NCI-H1105 (cell line): ENCODE measurements around the gene FUT3.
"Not testable (repeated sequence)": the region's sequence is repeated elsewhere in the genome, so short reads cannot be mapped to it uniquely, and the experiment has no call there.

ENCODE experiments used
- DNase-seq: peaks from one replicate; lab custom pipeline; 2025; lab: John Stamatoyannopoulos, UW

FUT3 gene

DNA sequence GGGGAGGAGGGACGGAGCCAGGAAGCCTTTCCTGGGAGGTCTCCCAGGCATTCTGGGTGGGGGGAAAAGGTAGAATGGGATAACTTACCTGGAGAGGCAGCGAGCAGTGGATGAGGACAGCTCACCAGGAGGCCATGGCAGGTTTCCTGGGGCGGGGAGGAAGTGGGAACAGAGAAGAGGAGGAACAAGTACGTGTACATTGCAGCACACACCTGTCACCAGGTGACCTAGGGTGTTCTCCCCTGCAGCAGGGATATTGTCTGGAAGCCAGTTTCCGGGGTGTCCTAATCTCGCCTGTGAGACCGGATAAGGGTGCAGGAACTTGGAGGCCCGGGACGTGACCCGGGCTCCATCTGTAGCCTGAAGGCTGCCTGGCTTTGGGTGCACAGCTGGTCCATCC, at the start of gene FUT3:
FUT3 (minus strand) TSS at position 148 of the 400 bp plus-strand sequence.
- no peak for DNase-seq

DNA sequence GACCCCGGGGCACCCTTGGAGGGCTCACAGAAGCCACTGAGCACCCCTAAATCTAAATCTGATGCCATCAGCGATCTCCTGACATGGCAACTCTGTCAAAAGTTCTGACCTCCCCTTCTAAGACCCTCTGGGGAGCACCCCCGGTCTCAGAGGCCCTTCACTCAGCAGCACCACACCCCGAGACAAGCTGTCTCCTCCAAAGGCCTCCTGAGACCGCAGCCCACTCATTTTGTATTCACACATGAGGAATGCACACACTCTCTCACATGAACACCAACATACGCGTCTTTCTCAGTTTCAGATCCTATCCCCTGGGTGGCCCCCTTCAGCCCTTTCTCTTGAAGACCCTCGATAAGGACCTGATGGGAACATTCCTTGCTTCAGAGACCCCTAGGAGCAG, 49.7 kb upstream of the FUT3 start:
- DNase-seq, result no peak

DNA sequence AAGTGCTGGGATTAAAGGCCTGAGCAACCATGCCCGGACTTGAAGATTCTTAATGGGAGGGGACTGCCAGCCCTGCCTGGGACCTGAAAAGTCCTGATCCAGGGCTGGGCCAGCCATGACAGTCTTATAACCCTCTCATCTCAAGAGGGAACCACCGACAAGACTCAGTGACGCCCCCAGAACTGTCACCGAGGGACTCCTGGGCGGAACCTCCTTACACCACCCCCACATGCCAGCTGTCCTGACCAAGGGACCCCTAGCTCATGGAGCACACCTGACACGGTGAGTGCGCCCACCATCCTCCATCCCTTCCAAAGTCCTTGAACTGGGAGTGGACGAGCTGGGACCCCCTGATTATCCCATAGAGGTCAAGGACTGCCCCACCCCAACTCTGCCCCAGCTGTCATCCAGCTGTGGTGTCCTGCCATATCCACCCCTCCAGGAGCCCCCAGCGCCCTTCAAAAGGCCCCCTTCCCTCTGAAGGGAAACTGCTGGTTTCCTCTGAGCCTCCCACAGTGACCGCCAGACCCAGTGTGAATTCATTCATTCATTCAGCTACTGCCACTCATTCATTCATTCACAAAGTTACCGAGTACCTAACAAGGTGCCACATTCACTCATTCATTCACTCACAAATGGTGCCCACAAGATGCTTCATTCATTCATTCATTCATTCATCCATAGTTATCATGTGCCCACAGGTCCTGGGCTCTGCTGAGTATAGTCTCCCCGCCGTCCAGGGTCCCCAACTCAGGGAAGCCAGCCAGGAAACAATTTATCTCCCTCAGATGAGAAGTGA, 48.7 kb upstream of the FUT3 start:
- DNase-seq, result no peak

DNA sequence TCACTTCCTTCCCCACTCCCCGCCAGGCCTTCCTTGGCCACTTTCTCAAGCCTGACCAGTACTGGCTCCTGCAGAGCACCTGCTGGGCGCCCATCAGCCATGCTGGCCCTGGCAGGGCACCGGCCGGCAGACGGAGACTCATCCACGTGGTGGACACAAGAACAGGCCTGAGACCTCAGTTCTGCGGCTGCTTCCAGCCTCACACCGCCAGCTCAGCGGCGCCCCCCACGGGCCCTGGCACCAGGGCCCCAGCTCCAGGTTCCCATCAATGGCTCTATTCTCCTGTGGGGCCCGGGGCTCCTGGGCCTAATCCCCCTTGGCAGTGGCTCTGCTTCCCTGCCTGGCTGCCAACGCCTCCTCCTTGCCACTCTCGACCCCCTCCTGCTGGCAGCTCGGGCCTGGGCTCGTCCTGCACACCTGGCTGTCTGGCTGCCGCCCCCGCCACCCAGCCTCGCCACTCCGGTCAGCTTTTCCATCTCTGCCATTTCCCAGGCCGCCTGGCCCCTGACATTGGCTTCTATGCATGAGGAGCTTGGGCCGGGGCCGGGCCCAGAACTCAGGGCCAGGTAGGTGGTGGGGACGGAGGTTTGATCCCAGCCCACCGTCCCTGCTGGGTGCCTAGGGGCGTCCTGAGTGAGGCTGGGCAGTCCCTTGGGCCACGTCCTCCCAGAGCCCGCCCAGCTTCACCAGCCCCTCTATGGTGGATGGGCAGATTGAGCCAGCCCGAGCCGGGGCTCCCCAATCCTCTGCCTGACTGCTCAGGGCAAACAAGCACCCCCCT, 46.1 kb upstream of the FUT3 start:
- DNase-seq, result no peak

DNA sequence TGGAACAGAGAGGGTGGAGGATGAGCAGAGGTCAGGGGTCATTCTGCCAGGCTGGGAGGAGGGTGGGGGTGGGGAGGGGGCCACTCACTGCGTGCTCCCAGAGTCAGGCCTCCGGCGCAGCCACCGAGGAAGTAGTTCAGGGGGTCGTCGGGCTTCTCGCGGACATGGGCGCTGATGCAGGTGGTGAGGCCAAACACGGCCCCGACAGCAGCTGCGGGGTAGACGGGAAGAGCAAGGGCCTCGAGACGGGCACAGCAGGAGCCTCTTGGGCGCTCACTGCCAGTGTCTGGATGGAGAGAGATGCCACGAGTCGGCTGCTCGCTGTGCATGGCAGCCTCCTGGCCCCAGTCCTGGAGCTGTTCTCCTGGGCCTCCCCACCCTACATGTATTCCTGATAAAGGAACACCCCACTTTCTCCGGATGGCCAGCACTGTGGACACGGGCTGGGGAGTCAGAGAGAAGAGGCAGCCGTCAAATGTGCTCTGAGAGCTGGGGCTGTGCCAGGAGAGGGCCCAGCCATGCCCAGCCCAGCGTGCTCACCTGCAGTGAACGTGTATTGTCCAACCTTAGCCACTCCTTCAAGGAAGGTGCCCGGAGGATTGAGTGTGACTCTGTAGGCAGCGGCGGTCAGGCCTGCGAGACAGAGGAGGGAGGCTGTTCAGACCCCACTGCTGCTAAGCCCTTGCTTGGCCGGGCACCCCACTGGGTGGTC, 45.3 kb upstream of the FUT3 start:
- DNase-seq, result no peak

DNA sequence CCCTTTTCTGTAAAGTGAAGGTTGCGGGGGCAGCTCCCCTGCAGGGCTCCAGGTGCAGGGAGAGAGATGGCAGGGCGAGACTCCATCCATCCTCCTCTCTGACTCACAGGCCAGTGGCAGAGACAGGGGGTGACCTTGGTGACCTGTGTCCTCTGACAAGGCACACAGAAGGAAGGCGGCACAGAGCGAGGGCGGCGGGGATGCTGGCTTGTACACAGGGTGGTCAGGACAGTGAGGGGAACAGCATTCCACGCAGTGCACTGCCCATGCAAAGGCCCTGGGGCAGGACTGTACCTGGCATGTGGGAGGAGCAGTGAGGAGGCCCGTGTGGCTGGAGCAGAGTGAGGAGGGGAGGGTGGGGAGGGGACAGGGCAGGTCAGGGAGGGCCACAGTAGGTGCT, 44.6 kb upstream of the FUT3 start:
- no peak for DNase-seq

DNA sequence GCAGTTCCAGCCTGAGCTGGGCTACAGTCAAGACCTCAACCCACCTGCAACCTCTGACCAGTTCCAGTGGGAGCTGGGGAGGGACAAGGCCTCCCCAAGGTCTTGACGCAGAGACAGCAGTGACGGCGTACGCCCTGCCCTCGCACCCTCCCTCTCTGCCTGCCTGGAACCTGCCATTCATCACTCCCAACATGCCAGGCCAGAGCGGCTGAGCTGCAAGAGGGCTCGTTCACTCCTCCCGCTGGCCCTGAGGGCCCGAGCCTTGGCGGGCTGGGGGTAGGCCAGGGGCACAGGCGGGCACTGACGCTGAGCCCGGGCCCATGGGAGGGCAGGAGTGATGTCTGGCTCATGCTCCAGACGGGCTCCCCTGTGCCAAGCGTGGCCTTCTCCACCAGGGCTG, 44.2 kb upstream of the FUT3 start:
- DNase-seq, result no peak

DNA sequence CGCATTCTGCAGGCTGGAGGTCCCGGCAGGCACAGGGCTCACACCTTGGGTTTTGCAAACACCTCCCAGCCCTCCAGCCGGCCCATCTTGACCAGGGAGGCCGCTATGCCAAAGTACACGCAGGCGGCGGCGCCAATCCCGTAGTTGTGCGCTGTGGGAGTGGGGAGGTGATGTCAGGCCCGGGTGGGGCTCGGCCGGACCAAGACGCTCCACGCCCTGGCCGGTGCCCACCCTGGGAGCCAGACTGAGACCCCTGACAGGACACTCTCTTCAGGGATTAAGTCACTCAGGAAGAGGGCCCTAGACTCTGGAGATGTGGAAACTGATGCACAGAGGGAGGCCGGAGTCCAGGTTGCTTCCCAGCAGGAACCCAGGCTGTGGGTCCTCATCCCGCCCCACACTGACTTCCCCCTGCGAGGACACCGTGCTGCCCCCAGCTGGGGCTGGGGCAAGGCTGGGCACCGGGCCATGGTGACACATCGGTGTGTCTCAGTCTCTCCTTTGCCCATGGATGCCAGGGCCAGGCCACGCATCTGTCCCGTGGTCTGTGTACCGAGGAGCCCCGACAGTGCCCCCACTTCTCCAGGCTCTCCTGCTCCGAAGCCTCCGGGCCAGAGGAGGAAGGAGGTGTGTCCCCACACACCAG, 43.6 kb upstream of the FUT3 start:
- no peak for DNase-seq

DNA sequence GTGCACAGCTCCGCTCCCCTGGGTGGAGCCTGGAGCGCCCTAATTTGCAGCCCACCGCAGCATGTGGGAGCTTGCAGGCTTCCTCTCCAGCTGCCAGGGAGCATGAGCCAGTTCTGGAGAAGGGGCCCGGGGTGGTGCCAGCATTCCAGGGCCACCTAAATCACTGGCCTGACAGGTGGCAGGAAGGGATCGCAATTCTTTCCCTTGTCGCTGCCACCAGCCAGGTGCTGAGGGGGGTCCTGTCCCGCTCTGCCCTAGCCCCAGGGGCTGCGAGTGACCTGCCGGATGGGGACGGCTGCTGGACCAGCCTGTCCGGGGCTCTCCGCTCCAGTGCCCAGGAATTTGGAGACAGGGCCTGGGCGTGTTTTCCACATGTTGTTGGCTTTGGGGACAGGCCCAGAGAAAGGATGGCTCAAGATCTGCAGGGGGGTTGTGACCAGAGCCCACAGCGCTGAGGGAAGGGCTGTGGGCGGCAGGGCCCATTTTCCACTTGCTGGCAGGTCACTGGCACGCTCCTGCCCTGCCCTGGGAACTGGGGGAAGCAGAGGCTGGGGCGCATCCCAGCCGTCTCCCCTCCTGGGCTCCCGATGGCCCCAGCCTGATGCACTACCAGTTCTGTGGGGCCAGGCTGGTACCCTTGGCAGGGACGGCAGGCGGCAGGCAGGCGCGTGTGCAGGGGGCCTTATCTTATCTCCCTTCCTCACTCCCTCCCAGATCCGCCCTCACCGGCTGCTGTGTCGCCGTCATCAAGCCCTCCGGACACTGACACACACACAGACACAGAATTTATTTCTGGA, 42.9 kb upstream of the FUT3 start:
- DNase-seq, result no peak

DNA sequence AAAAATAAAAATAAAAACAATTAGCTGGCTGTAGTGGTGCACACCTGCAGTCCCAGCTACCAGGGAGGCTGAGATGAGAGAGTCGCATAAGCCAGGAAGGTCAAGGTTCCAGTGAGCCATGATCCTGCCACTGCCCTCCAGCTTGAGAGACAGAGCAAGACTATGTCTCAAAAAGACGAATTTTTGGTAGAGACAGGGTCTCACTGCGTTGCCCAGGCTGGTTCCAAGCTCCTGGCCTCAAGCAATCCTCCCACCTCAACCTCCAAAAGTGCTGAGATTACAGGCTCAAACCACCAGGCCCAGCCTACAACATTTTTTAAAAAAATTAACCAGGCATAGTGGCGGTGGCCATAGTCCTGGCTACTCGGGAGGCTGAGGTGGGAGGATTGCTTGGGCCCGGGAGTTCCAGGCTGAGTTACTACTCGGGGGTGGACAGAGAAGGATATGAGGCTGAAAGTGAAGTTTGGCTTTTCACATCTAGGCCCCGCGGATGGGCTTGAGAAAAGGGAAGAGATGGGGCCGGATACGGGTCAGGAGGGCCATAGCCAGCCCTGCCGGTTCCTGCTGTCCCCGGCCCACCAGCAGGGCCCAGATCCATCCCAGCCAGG, 42.2 kb upstream of the FUT3 start:
- no peak for DNase-seq

DNA sequence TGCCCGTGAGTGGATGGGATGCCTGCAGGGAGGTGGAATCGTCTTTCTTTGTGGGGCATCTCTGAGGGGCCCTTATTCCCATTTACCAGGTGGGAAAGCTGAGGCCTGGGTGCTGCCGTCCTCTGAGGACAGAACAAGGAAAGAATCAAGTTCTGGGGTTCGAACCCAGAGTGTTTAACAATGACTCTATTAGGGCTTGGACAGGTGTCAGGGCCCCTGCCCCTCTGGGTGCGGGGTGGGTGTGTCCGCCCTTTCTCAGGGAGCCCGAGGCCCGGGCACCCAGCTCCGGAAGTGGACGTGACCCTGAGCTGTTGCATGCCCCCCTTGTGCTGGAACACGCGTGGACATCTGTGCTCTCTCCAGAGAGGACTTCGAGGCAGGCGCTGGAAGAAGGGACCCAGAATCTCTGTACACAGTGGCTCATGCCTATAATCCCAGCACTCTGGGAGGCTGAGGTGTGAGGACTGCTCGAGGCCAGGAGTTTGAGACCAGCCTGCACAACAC, 41.6 kb upstream of the FUT3 start:
- no peak for DNase-seq

DNA sequence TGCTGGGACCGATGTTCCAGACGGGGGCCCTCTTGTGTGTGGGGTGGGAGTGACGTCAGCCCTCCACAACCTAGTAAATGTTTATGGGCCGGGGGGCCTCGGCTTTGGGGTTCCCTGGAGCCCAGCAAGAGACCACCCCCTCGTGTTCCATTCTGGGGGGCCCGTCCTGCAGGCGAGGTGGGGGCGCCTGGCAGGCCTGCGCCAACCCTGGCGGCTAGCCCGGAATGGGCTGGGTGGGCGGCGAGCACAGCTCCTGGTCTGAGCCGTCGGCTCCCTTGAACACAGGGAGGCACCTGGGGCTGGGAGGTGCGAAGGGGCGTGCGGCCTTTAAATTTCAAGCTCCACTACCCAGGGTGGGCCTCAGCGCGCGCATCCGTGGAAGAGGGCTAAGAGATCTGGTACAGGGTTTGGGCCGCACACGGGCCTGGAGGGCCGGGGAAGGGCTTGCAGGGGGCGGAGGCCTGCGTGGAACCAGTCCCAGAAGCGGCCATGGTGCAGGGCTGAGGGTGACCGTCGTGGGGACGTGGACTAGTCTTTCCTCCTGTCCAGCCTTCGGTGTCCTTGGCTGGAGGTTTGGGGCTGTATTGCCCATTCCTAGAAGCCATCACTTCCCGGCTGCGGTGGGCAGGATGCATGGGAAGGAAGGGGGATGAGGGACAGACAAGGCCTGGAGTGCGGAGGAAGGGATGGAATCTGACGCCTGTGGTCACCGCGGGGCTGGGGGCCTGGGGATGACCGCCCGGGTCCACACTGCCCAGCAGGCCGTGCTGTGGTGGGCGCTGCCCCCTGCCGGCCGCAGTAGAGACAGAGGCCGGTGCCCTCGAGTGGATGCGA, 40.9 kb upstream of the FUT3 start:
- DNase-seq, result no peak

DNA sequence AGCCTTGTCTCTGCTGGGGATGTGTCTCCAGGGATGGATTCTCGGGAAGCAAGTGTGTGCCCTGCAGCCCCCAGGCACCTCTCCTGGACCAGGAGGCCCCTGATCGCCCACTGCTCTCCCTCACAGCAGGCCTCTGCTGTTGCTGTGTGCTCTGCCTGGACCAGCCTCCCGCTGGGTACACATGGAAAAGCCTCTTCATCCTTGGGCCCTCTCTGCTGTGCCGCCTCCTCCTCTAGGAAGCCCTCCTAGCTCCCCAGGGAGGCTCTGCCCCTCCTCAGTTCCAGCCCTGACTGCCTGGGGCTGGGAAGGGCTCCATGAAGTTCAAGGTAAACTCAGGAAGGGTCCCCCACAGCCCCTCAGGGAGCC, 40.3 kb upstream of the FUT3 start:
- DNase-seq, result no peak

DNA sequence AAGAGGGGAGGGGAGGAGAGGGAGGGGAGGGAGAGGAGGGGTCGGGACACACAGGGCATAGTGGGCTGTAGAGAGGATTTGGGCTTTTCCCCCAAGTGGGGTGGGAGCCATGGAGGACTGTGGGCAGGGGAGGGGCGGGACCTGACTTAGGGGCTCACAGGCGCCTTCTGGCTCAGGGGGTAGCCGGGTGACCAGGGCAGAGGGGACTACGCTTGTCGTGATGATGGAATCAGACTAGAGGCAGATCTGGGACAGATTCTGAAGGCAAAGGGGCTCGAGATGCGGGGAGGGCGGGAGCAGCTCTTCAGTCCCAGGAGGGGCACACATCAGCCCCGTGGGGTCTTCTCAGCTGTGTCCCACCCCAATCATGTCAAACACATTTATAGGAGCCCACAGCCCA, 38.9 kb upstream of the FUT3 start:
- DNase-seq, result no peak

DNA sequence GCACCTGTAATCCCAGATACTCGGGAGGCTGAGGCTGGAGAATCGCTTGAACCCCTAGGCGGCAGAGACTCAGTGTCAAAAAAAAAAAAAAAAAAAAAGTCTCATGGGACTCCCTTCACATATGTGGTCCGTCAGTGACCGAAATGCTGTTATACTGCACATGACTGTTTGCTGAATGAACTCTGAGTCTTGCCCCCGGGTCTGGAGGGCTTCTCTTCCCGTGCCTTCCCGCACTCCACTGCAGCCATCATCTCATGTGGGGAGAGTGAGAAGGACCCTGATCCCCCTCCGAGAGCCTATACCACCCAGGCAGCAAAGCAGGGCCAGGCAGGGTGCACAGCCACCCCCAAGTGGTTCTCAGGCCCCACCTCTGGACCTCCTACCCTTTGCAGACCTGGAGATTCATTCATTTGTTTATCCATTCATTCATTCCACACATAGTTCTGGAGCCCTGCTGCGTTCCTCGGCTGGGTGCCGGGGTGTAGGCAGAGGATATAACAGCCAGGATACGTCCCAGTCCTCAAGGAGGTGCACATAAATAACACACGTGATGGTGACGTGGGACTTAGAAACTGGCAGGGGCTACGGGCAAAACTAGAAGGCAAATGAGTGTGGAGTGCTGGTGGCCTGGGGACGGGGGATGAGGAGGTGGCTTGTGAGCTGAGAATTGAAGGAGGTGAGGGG, 38.2 kb upstream of the FUT3 start:
- DNase-seq, result no peak

DNA sequence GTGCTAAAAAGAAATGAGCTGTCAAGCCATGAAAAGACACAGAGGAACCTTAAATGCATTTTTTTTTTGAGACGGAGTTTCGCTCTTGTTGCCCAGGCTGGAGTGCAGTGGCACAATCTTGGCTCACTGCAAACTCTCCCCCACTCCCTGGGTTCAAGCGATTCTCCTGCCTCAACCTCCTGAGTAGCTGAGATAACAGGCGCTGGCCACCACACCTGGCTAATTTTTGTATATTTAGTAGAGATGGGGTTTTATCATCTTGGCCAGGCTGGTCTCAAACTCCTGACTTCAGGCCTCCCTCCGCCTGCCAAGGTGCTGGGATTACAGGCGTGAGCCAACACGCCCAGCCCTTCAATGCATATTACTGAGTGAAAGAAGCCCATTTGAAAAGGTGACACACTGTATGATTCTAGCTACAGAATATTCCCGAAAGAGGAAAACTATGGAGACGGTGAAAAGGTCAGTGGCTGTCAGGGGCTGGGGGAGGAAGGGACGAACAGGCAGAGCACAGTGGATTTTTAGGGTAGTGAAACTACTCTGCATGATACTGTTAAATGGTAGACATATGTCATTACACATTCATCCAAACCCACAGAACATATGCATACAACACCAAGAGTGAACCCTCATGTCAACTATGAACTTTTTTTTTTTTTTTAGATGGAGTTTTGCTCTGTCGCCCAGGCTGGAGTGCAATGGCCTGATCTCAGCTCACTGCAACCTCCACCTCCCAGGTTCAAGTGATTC, 33.0 kb upstream of the FUT3 start:
- DNase-seq, result not testable (repeated sequence)

DNA sequence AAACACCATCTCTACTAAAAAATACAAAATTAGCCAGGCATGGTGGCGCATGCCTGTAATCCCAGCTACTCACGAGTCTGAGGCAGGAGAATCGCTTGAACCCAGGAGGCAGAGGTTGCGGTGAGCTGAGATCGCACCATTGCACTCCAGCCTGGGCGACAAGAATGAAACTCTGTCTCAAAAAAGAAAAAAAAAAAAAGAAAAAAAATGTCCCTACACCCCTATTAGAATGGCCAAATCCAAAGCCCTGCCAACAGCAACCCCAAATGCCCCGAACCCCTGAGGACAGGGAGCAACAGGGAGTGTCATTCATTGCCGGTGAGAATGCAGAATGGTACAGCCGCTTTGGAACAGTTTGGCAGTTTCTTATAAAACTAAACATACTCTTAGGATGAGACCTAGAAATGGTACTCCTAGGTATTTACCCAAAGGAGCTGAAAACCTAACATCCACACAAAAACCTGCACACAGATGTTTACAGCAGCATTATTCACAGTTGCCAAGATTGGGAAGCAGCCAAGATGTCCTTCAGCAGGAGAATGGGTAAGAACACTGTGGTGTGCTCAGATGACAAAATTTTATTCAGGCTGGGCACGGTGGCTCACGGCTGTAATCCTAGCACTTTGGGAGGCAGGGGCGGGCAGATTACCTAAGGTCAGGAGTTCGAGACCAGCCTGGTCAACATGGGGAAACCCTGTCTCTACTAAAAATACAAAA, 32.1 kb upstream of the FUT3 start:
- not testable (repeated sequence) for DNase-seq

DNA sequence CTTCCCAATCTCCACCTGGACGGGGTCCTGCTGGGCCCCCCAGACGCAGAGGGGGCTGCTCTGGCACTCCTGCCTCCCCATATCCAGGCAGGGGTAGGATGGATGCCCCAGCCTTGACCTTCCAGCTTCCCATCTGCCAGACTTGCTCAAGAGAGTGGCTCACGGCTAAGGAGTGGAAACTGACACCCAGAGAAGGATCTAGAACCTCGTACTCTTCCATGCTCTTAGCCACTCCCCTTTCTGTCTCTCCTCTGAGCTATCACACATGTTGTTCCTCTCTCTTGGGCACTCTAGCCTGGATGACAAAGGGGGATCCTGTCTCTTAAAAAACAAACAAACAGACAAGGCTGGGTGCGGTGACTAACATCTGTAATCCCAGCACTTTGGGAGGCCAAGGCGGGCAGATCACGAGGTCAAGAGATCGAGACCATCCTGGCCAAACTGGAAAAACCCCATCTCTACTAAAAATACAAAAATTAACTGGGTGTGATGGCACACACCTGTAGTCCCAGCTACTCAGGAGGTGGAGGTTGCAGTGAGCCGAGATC, 31.2 kb upstream of the FUT3 start:
- no peak for DNase-seq
